ENCODE results near the gene SLIT3.
"Not testable (repeated sequence)": the region's sequence is repeated elsewhere in the genome, so short reads cannot be mapped to it uniquely, and the experiment has no call there.

Gene SLIT3

DNA sequence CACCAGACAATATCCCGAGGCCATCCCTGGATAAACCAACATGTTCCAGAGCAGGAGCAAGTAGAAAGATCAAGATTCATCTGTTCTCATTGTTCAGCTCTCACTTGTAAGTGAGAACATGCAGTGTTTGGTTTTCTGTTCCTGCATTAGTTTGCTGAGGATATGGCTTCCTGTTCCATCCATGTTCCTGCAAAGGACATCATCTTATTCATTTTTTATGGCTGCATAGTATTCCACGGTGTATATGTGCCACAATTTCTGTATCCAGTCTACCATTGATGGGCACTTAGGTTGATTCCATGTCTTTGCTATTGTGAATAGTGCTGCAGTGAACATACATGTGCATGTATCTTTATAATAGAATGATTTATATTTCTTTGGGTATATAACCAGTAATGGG is 195.4 kb downstream of the SLIT3 start:
- TF ChIP-seq ZNF146 (tag by site-specific recombination; IDR thresholded peaks at IDR 0.05), result peak; percentile 93
- TF ChIP-seq, protein P1, sequence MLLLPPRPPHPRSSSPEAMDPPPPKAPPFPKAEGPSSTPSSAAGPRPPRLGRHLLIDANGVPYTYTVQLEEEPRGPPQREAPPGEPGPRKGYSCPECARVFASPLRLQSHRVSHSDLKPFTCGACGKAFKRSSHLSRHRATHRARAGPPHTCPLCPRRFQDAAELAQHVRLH (tag by site-specific recombination; IDR thresholded peaks at IDR 0.05), result 0 out of 2 replicates have a peak, but pooled peaks have one; percentile 41
- H3K36me3 ChIP-seq (ENCODE audit: control insufficient read depth in 2 of 2, insufficient read depth in 1 of 2, low read length in 2 of 2); H3K9me3 ChIP-seq (ENCODE audit: control insufficient read depth, insufficient read depth, low read depth, low read length); POLR2A ChIA-PET; H3K4me3 ChIP-seq (ENCODE audit: low read depth, low read length); H3K27ac ChIP-seq (ENCODE audit: extremely low read depth, low read depth, low read length); H3K4me1 ChIP-seq (ENCODE audit: control insufficient read depth, insufficient read depth, low read length); CTCF ChIA-PET: not testable (repeated sequence)

DNA sequence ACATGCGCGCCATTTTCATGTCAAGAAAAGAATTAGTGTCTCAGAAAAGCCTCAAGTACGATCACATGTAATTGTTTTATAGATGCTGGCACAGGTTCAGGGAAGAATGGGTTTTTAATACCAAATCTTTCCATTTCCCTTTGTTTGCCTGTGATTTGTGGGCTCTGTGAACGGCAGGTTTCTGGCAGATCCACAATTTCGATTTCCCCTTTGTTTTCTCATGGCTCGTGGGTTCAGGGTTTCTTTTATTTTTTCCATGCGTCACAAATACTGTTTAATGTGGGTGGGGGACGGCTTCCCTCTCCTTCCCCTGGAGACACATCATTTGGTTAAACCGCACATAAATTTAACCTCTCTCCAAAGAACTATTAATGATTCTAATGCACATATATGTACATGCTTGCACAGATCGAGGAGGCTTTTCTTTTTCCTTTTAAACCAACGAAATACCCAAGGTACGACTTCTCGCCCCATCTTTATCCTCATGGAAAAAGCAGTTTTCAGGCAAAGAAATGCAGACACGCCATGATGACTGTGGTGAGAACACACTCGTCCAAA is 195.9 kb downstream of the SLIT3 start:
- H3K9me3 ChIP-seq (ENCODE audit: control insufficient read depth, insufficient read depth, low read depth, low read length), result no peaks in the 10 kb centered on the region
- no peak overlapping the region for H3K4me3 ChIP-seq (ENCODE audit: low read depth, low read length)
- no peak overlapping the region for H3K27ac ChIP-seq (ENCODE audit: extremely low read depth, low read depth, low read length)
- TF ChIP-seq ZFP37 (tag by site-specific recombination; IDR thresholded peaks at IDR 0.05), result no peak
- TF ChIP-seq, protein P2, sequence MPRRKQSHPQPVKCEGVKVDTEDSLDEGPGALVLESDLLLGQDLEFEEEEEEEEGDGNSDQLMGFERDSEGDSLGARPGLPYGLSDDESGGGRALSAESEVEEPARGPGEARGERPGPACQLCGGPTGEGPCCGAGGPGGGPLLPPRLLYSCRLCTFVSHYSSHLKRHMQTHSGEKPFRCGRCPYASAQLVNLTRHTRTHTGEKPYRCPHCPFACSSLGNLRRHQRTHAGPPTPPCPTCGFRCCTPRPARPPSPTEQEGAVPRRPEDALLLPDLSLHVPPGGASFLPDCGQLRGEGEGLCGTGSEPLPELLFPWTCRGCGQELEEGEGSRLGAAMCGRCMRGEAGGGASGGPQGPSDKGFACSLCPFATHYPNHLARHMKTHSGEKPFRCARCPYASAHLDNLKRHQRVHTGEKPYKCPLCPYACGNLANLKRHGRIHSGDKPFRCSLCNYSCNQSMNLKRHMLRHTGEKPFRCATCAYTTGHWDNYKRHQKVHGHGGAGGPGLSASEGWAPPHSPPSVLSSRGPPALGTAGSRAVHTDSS (tag by site-specific recombination; IDR thresholded peaks at IDR 0.05), result no peak
- TF ChIP-seq ZNF292 (tag by site-specific recombination; IDR thresholded peaks at IDR 0.05; ENCODE audit: borderline replicate concordance, low read depth), result no peak
- no peak for TF ChIP-seq ZNF248 (tag by site-specific recombination; IDR thresholded peaks at IDR 0.05)
- TF ChIP-seq ZNF202 (tag by site-specific recombination; IDR thresholded peaks at IDR 0.05; ENCODE audit: borderline replicate concordance), result no peak
- no peak for TF ChIP-seq ZNF677 (tag by site-specific recombination; IDR thresholded peaks at IDR 0.05)
- TF ChIP-seq ZNF776 (tag by site-specific recombination; IDR thresholded peaks at IDR 0.05; ENCODE audit: borderline replicate concordance), result no peak
- no peak for TF ChIP-seq ZNF174 (tag by site-specific recombination; IDR thresholded peaks at IDR 0.05)
- TF ChIP-seq ZNF274 (IDR thresholded peaks at IDR 0.05; ENCODE audit: low read length), result no peak
- no peak for TF ChIP-seq ZNF274 (tag by site-specific recombination; IDR thresholded peaks at IDR 0.05; ENCODE audit: borderline replicate concordance)
- TF ChIP-seq, protein P3, sequence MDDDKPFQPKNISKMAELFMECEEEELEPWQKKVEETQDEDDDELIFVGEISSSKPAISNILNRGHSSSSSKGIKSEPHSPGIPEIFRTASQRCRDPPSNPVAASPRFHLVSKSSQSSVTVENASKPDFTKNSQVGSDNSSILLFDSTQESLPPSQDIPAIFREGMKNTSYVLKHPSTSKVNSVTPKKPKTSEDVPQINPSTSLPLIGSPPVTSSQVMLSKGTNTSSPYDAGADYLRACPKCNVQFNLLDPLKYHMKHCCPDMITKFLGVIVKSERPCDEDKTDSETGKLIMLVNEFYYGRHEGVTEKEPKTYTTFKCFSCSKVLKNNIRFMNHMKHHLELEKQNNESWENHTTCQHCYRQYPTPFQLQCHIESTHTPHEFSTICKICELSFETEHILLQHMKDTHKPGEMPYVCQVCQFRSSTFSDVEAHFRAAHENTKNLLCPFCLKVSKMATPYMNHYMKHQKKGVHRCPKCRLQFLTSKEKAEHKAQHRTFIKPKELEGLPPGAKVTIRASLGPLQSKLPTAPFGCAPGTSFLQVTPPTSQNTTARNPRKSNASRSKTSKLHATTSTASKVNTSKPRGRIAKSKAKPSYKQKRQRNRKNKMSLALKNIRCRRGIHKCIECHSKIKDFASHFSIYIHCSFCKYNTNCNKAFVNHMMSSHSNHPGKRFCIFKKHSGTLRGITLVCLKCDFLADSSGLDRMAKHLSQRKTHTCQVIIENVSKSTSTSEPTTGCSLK (tag by site-specific recombination; IDR thresholded peaks at IDR 0.05), result no peak
- no peak for TF ChIP-seq ZNF112 (tag by site-specific recombination; IDR thresholded peaks at IDR 0.05)
- no peak for TF ChIP-seq BCL11A (tag by site-specific recombination; IDR thresholded peaks at IDR 0.05; ENCODE audit: low read depth)
- TF ChIP-seq, protein P1 (tag by site-specific recombination; IDR thresholded peaks at IDR 0.05), result no peak
- TF ChIP-seq ZFP69B (tag by site-specific recombination; IDR thresholded peaks at IDR 0.05), result no peak
- no peak for TF ChIP-seq ZNF585B (tag by site-specific recombination; IDR thresholded peaks at IDR 0.05)
- peaks cover 8% of the 10 kb centered on the region for H3K4me1 ChIP-seq (ENCODE audit: control insufficient read depth, insufficient read depth, low read length)
- no peaks in the 10 kb centered on the region for H3K36me3 ChIP-seq (ENCODE audit: control insufficient read depth in 2 of 2, insufficient read depth in 1 of 2, low read length in 2 of 2)
- POLR2A ChIA-PET, result no interaction called here
- CTCF ChIA-PET, result interaction anchor here (0.5 to 0.6 kb wide), 2 partner anchors 198 to 259 kb away, joined by 3 read pairs; no protein-coding TSS in a partner anchor

DNA sequence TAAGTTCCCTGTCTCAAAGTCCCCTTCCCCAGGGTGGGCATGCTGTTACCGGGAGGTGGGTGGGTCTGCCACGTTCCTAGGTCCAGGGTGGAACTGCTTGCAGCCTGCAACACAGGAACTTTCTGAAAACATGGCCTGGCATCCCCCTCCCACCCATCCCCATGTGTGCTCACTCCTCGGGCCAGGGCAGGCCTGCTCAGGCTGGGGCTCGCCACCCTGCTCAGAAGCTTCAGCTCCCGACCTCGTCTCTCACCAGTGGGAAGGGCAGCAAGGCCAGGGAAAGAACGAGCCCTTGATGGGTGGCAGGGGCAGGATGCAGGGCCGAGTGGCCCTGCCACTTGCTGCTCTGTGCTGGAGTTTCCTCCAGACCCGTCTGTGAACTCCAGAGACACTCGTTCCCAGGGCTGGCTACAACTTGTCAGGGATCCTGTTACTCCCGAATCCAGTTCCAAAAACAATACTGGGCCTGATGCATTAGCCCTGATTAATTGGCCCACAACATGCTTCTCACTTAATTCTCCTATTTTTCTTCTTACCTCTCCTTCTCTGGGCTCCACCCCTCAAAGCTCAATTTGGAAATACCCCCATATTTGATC is 197.3 kb downstream of the SLIT3 start:
- no peaks in the 10 kb centered on the region for H3K9me3 ChIP-seq (ENCODE audit: control insufficient read depth, insufficient read depth, low read depth, low read length)
- H3K4me3 ChIP-seq (ENCODE audit: low read depth, low read length), result no peak overlapping the region
- H3K36me3 ChIP-seq (ENCODE audit: control insufficient read depth in 2 of 2, insufficient read depth in 1 of 2, low read length in 2 of 2), result no peaks in the 10 kb centered on the region
- ChIA-PET CTCF (interaction anchor here (0.6 kb wide), 2 partner anchors 40 to 1332 kb away, joined by 3 to 6 read pairs; no protein-coding TSS in a partner anchor), POLR2A (no interaction called here)
- no peak overlapping the region for H3K27ac ChIP-seq (ENCODE audit: extremely low read depth, low read depth, low read length)
- TF ChIP-seq, protein P4, sequence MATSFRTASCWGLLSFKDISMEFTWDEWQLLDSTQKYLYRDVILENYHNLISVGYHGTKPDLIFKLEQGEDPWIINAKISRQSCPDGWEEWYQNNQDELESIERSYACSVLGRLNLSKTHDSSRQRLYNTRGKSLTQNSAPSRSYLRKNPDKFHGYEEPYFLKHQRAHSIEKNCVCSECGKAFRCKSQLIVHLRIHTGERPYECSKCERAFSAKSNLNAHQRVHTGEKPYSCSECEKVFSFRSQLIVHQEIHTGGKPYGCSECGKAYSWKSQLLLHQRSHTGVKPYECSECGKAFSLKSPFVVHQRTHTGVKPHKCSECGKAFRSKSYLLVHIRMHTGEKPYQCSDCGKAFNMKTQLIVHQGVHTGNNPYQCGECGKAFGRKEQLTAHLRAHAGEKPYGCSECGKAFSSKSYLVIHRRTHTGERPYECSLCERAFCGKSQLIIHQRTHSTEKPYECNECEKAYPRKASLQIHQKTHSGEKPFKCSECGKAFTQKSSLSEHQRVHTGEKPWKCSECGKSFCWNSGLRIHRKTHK (tag by site-specific recombination; IDR thresholded peaks at IDR 0.05), result no peak
- TF ChIP-seq ZNF501 (tag by site-specific recombination; IDR thresholded peaks at IDR 0.05) (no peak), GLI4 (tag by site-specific recombination; IDR thresholded peaks at IDR 0.05) (no peak), ZNF223 (tag by site-specific recombination; IDR thresholded peaks at IDR 0.05) (no peak), ZNF266 (tag by site-specific recombination; IDR thresholded peaks at IDR 0.05; ENCODE audit: low read depth) (no peak), ZNF624 (tag by site-specific recombination; IDR thresholded peaks at IDR 0.05) (no peak)
- peaks cover 10% of the 10 kb centered on the region for H3K4me1 ChIP-seq (ENCODE audit: control insufficient read depth, insufficient read depth, low read length)
